Measurements from ENCODE around the gene OR56A5.

OR56A5 gene

GRCh38 chr11:5928271-5928670 is 40.0 kb downstream of the OR56A5 start:
- Histone ChIP-seq H3K4me3 (ENCODE audit: low read depth, low read length) (no peak overlapping the region), H3K36me3 (ENCODE audit: control insufficient read depth in 2 of 2, insufficient read depth in 1 of 2, low read length in 2 of 2) (no peaks in the 10 kb centered on the region), H3K27ac (ENCODE audit: extremely low read depth, low read depth, low read length) (no peak overlapping the region), H3K4me1 (ENCODE audit: control insufficient read depth, insufficient read depth, low read length) (no peaks in the 10 kb centered on the region), H3K9me3 (ENCODE audit: control insufficient read depth, insufficient read depth, low read depth, low read length) (no peaks in the 10 kb centered on the region)
- TF ChIP-seq ZNF704 (tag by site-specific recombination; IDR thresholded peaks at IDR 0.05) (no peak), RBAK (tag by site-specific recombination; IDR thresholded peaks at IDR 0.05) (no peak), MZF1 (tag by site-specific recombination; IDR thresholded peaks at IDR 0.05; ENCODE audit: borderline replicate concordance) (no peak), ZNF513 (tag by site-specific recombination; IDR thresholded peaks at IDR 0.05) (no peak), KLF10 (tag by site-specific recombination; IDR thresholded peaks at IDR 0.05) (no peak), ZBTB44 (tag by site-specific recombination; IDR thresholded peaks at IDR 0.05) (no peak)
- POLR2A ChIA-PET = no interaction called here
- CTCF ChIA-PET = no interaction called here

GRCh38 chr11:5923794-5924193 is 44.5 kb downstream of the OR56A5 start:
- ChIA-PET POLR2A (no interaction called here), CTCF (no interaction called here)
- no peaks in the 10 kb centered on the region for H3K4me1 ChIP-seq (ENCODE audit: control insufficient read depth, insufficient read depth, low read length)
- no peak overlapping the region for H3K4me3 ChIP-seq (ENCODE audit: low read depth, low read length)
- no peak overlapping the region for H3K27ac ChIP-seq (ENCODE audit: extremely low read depth, low read depth, low read length)
- no peaks in the 10 kb centered on the region for H3K36me3 ChIP-seq (ENCODE audit: control insufficient read depth in 2 of 2, insufficient read depth in 1 of 2, low read length in 2 of 2)
- H3K9me3 ChIP-seq (ENCODE audit: control insufficient read depth, insufficient read depth, low read depth, low read length) = no peaks in the 10 kb centered on the region
- no peak for TF ChIP-seq ZNF24 (tag by site-specific recombination; IDR thresholded peaks at IDR 0.05)
- no peak for TF ChIP-seq PRDM2 (tag by site-specific recombination; IDR thresholded peaks at IDR 0.05; ENCODE audit: borderline replicate concordance)
- no peak for TF ChIP-seq ZFP41 (tag by site-specific recombination; IDR thresholded peaks at IDR 0.05; ENCODE audit: borderline replicate concordance)
- no peak for TF ChIP-seq ZNF558 (tag by site-specific recombination; IDR thresholded peaks at IDR 0.05)
- TF ChIP-seq ZNF580 (tag by site-specific recombination; IDR thresholded peaks at IDR 0.05) = no peak
- TF ChIP-seq YY2 (tag by site-specific recombination; IDR thresholded peaks at IDR 0.05) = no peak
- no peak for TF ChIP-seq REST (tag by site-specific recombination; IDR thresholded peaks at IDR 0.05)
- TF ChIP-seq ZBTB48 (tag by site-specific recombination; IDR thresholded peaks at IDR 0.05) = no peak
- TF ChIP-seq ZNF2 (tag by site-specific recombination; IDR thresholded peaks at IDR 0.05) = no peak
- TF ChIP-seq MEIS1 (CRISPR knock-in tag; IDR thresholded peaks at IDR 0.05; ENCODE audit: borderline replicate concordance) = no peak
- TF ChIP-seq ZNF623 (tag by site-specific recombination; IDR thresholded peaks at IDR 0.05) = no peak
- no peak for TF ChIP-seq ZNF670 (tag by site-specific recombination; IDR thresholded peaks at IDR 0.05; ENCODE audit: low read depth)
- no peak for TF ChIP-seq PATZ1 (tag by site-specific recombination; IDR thresholded peaks at IDR 0.05)

Measured in HEK293 (cell line).